ENCODE results near the gene TMEM203.

DNA sequence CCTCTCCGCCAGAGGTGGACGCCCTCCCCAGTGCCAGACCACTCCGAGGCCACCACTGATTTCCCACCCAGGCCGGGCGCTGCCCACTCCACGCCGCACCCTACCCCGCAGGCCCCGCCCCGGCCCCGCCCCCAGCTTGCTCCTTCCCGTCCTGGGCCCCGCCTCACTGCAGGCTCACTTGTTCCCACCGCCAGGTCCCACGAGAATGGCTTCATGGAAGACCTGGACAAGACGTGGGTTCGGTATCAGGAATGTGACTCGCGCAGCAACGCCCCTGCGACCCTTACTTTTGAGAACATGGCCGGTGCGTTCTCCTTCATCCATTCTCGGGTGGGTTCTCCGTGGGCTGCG is 42.1 kb downstream of the TMEM203 start:
- TF ChIP-seq, protein P1, sequence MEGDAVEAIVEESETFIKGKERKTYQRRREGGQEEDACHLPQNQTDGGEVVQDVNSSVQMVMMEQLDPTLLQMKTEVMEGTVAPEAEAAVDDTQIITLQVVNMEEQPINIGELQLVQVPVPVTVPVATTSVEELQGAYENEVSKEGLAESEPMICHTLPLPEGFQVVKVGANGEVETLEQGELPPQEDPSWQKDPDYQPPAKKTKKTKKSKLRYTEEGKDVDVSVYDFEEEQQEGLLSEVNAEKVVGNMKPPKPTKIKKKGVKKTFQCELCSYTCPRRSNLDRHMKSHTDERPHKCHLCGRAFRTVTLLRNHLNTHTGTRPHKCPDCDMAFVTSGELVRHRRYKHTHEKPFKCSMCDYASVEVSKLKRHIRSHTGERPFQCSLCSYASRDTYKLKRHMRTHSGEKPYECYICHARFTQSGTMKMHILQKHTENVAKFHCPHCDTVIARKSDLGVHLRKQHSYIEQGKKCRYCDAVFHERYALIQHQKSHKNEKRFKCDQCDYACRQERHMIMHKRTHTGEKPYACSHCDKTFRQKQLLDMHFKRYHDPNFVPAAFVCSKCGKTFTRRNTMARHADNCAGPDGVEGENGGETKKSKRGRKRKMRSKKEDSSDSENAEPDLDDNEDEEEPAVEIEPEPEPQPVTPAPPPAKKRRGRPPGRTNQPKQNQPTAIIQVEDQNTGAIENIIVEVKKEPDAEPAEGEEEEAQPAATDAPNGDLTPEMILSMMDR (IDR thresholded peaks at IDR 0.05) = no peak
- no peak for TF ChIP-seq ZFX (IDR thresholded peaks at IDR 0.05; ENCODE audit: borderline replicate concordance)

All from 22Rv1 (cell line).